HPDE6-E6E7 (cell line): ENCODE measurements around the gene PRRT1.
A peak's percentile ranks its signal among the peaks of the same experiment; 100 is the strongest.
"Not testable (repeated sequence)": the region's sequence is repeated elsewhere in the genome, so short reads cannot be mapped to it uniquely, and the experiment has no call there.

Experiments
- DNase-seq: peaks from one replicate; pipeline ENCODE4 v3.0.0; 2011; ENCODE audit warnings: missing footprints; ENCODE audit errors: extremely low spot score

PRRT1 gene

GRCh38 chr6:32188381-32189068 lies 36.8 kb upstream of the PRRT1 start:
- no peak for DNase-seq

GRCh38 chr6:32187725-32188380 lies 36.1 kb upstream of the PRRT1 start:
- DNase-seq: not testable (repeated sequence)

GRCh38 chr6:32187009-32187709 lies 35.4 kb upstream of the PRRT1 start:
- no peak for DNase-seq

- DNase-seq: not testable (repeated sequence)
Observed at GRCh38 chr6:32186151-32186840, 34.6 kb upstream of the PRRT1 start.

- not testable (repeated sequence) for DNase-seq
Observed at GRCh38 chr6:32185681-32186131, 34.0 kb upstream of the PRRT1 start.

GRCh38 chr6:32184084-32184640 lies 32.4 kb upstream of the PRRT1 start, which contains the start of gene AGER:
TSS of gene AGER (minus strand) at chr6:32184253. CDS start at chr6:32184222, 31 bp downstream.
- DNase-seq: no peak

- DNase-seq: no peak
Observed at GRCh38 chr6:32183483-32184083, 31.8 kb upstream of the PRRT1 start.

GRCh38 chr6:32183030-32183429 lies 31.3 kb upstream of the PRRT1 start:
- DNase-seq: no peak

GRCh38 chr6:32182555-32182981 lies 30.8 kb upstream of the PRRT1 start:
- DNase-seq: no peak

GRCh38 chr6:32181915-32182529 lies 30.3 kb upstream of the PRRT1 start:
- no peak for DNase-seq

GRCh38 chr6:32181148-32181702 lies 29.5 kb upstream of the PRRT1 start:
- no peak for DNase-seq

GRCh38 chr6:32179766-32180405 lies 28.1 kb upstream of the PRRT1 start:
- no peak for DNase-seq

- DNase-seq: no peak
Observed at GRCh38 chr6:32178547-32179440, 27.1 kb upstream of the PRRT1 start.

GRCh38 chr6:32177788-32178546 lies 26.2 kb upstream of the PRRT1 start, which contains the start of gene RNF5:
TSS of gene RNF5 (plus strand) at chr6:32178405. CDS start at chr6:32178512, 107 bp downstream.
- DNase-seq: peak; percentile 99

- DNase-seq: no peak
Observed at GRCh38 chr6:32177183-32177787, 25.5 kb upstream of the PRRT1 start.

GRCh38 chr6:32176476-32177182 lies 24.9 kb upstream of the PRRT1 start:
- no peak for DNase-seq
